H9 (cell line): ENCODE measurements around the gene BLTP1. TPM values are rescaled to one million over a fixed set of nuclear protein-coding genes. Genes with fewer than 3 reads are reported as not detected.

Experiments
- DNase-seq: peaks from one replicate; pipeline ENCODE4 v3.0.0-alpha.2; 2017
- H2AFZ ChIP-seq: one replicate; pipeline ENCODE4 v1.6.1; 2013; ENCODE audit warnings: mild to moderate bottlenecking, low read length, control low read depth, moderate library complexity
- H2AK5ac ChIP-seq: 2 replicates; pipeline ENCODE4 v1.6.1; 2013; ENCODE audit warnings: low read length, control low read depth, mixed read lengths; ENCODE audit not compliant: insufficient read length
- H2BK120ac ChIP-seq: one replicate; pipeline ENCODE4 v1.6.1; 2013; ENCODE audit warnings: low read depth, mild to moderate bottlenecking, low read length, control low read depth, inconsistent platforms; ENCODE audit not compliant: poor library complexity, severe bottlenecking
- H2BK12ac ChIP-seq: 2 replicates; pipeline ENCODE4 v1.6.1; 2013; ENCODE audit warnings: low read length, control low read depth, mixed read lengths, low read depth; ENCODE audit not compliant: insufficient read length
- H2BK15ac ChIP-seq: 2 replicates; pipeline ENCODE4 v1.6.1; 2013; ENCODE audit warnings: low read depth, low read length, control low read depth
- H2BK20ac ChIP-seq: one replicate; pipeline ENCODE4 v1.6.1; 2013; ENCODE audit warnings: low read depth, mild to moderate bottlenecking, low read length, control low read depth, inconsistent platforms; ENCODE audit not compliant: poor library complexity, severe bottlenecking
- H2BK5ac ChIP-seq: 2 replicates; pipeline ENCODE4 v1.6.1; 2013; ENCODE audit warnings: low read length, control low read depth, mixed read lengths; ENCODE audit not compliant: insufficient read length
- H3K14ac ChIP-seq: 2 replicates; pipeline ENCODE4 v1.6.1; 2013; ENCODE audit warnings: low read length, control low read depth; ENCODE audit not compliant: insufficient read depth
- H3K18ac ChIP-seq: 2 replicates; pipeline ENCODE4 v1.6.1; 2013; ENCODE audit warnings: low read depth, mild to moderate bottlenecking, mixed read lengths, low read length, control low read depth; ENCODE audit not compliant: insufficient read length
- H3K23ac ChIP-seq: 2 replicates; pipeline ENCODE4 v1.6.1; 2013; ENCODE audit warnings: low read length, control low read depth, mixed read lengths, low read depth; ENCODE audit not compliant: insufficient read length
- H3K23me2 ChIP-seq: 2 replicates; pipeline ENCODE4 v1.6.1; 2013; ENCODE audit warnings: low read depth, mild to moderate bottlenecking, mixed read lengths, low read length, control low read depth; ENCODE audit not compliant: insufficient read length, poor library complexity, severe bottlenecking
- H3K27ac ChIP-seq: 2 replicates; pipeline ENCODE4 v1.5.1; 2013; ENCODE audit warnings: low read length, control low read depth, mixed read lengths, low read depth; ENCODE audit not compliant: insufficient read length
- H3K27me3 ChIP-seq: 2 replicates; pipeline ENCODE4 v1.6.1; 2013; ENCODE audit warnings: low read length, control low read depth, inconsistent platforms; ENCODE audit not compliant: insufficient read depth
- H3K4ac ChIP-seq: 2 replicates; pipeline ENCODE4 v1.6.1; 2013; ENCODE audit warnings: low read depth, mild to moderate bottlenecking, control low read depth, inconsistent platforms, low read length, moderate library complexity
- H3K4me1 ChIP-seq: 2 replicates; pipeline ENCODE4 v1.6.1; 2013; ENCODE audit warnings: low read length, control low read depth, inconsistent platforms; ENCODE audit not compliant: insufficient read depth
- H3K4me2 ChIP-seq: 2 replicates; pipeline ENCODE4 v1.6.1; 2013; ENCODE audit warnings: low read length, control low read depth, mixed read lengths; ENCODE audit not compliant: insufficient read length, insufficient read depth
- H3K56ac ChIP-seq: 2 replicates; pipeline ENCODE4 v1.6.1; 2013; ENCODE audit warnings: low read depth, mild to moderate bottlenecking, mixed read lengths, low read length, control low read depth; ENCODE audit not compliant: insufficient read length
- H3K79me1 ChIP-seq: 2 replicates; pipeline ENCODE4 v1.6.1; 2013; ENCODE audit warnings: low read depth, mild to moderate bottlenecking, moderate library complexity, low read length, control low read depth, inconsistent platforms; ENCODE audit not compliant: insufficient read depth, poor library complexity, severe bottlenecking
- H3K79me2 ChIP-seq: 2 replicates; pipeline ENCODE4 v1.6.1; 2013; ENCODE audit warnings: low read length, control low read depth, inconsistent platforms; ENCODE audit not compliant: insufficient read depth
- H3K9ac ChIP-seq: 2 replicates; pipeline ENCODE4 v1.6.1; 2013; ENCODE audit warnings: low read length, control low read depth, mixed read lengths; ENCODE audit not compliant: insufficient read length; ENCODE audit errors: extremely low read depth
- H3K9me3 ChIP-seq: one replicate; pipeline ENCODE4 v1.6.1; 2013; ENCODE audit warnings: low read depth, low read length, inconsistent platforms; ENCODE audit not compliant: control insufficient read depth
- H3T11ph ChIP-seq: one replicate; pipeline ENCODE4 v1.6.1; 2013; ENCODE audit warnings: mild to moderate bottlenecking, low read length, control low read depth, inconsistent platforms
- H4K20me1 ChIP-seq: one replicate; pipeline ENCODE4 v1.6.1; 2013; ENCODE audit not compliant: control insufficient read depth, insufficient read length, insufficient read depth
- H4K5ac ChIP-seq: 2 replicates; pipeline ENCODE4 v1.6.1; 2013; ENCODE audit warnings: low read depth, mild to moderate bottlenecking, mixed read lengths, low read length, control low read depth; ENCODE audit not compliant: insufficient read length
- H4K8ac ChIP-seq: replicated peaks from 2 replicates; pipeline ENCODE4 v1.6.1; 2013; ENCODE audit warnings: low read length, control low read depth, mixed read lengths, low read depth; ENCODE audit not compliant: insufficient read length
- H4K91ac ChIP-seq: 2 replicates; pipeline ENCODE4 v1.6.1; 2013; ENCODE audit warnings: low read depth, mild to moderate bottlenecking, moderate library complexity, mixed read lengths, low read length, control low read depth; ENCODE audit not compliant: insufficient read length
- H3K27ac Mint-ChIP-seq, 3 experiments: 2 replicates in 2 of 3; 3 replicates in 1 of 3; pipeline ENCODE4 v1.8.0; 2020 to 2021; ENCODE audit warnings: mixed read lengths in 3 of 3, mild to moderate bottlenecking in 1 of 3, moderate library complexity in 1 of 3
- H3K27me3 Mint-ChIP-seq: 2 replicates; pipeline ENCODE4 v1.8.0; 2021; ENCODE audit warnings: low read depth, mild to moderate bottlenecking, moderate library complexity, mixed read lengths
- H3K36me3 Mint-ChIP-seq, 3 experiments: 2 replicates in 2 of 3; 3 replicates in 1 of 3; pipeline ENCODE4 v1.8.0; 2020 to 2021; ENCODE audit warnings: low read depth in 3 of 3, mixed read lengths in 3 of 3; ENCODE audit not compliant: insufficient read depth in 1 of 3
- H3K4me1 Mint-ChIP-seq, 2 experiments: 2 replicates each; pipeline ENCODE4 v1.8.0; 2020; ENCODE audit warnings: mixed read lengths in 2 of 2
- H3K4me3 Mint-ChIP-seq, 2 experiments: 2 replicates in 1 of 2; 3 replicates in 1 of 2; pipeline ENCODE4 v1.8.0; 2020 to 2021; ENCODE audit warnings: mild to moderate bottlenecking in 2 of 2, mixed read lengths in 2 of 2, moderate library complexity in 1 of 2
- H3K9me3 Mint-ChIP-seq, 2 experiments: 2 replicates in 1 of 2; 3 replicates in 1 of 2; pipeline ENCODE4 v1.8.0; 2020; ENCODE audit warnings: mild to moderate bottlenecking in 2 of 2, mixed read lengths in 2 of 2, moderate library complexity in 1 of 2
- CTCF ChIP-seq: fragments of 200-600 bp; sonication (generic); conservative IDR thresholded peaks from 3 replicates; pipeline ENCODE4 v1.8.0; 2021; ENCODE audit warnings: antibody characterized with exemption, mild to moderate bottlenecking
- WGBS: extraction: QIAGEN DNeasy Blood & Tissue Kit; methylation state at CpG from one replicate; pipeline ENCODE4 v1.1.7; 2013; ENCODE audit warnings: missing lambda C conversion rate, low lambda C conversion rate, mixed read lengths; ENCODE audit not compliant: insufficient read length; ENCODE audit errors: extremely low coverage; 5-methylcytosine and 5-hydroxymethylcytosine counted together
- total RNA-seq: library from RNA; stranded (reverse); gene quantifications from 2 replicates; pipeline ENCODE4 v1.2.1, GENCODE V29; 2021

Gene BLTP1
- total RNA-seq, 1 experiment from 2014 or later: 27.4 TPM

- Histone ChIP-seq H4K5ac (no peak overlapping the region), H3K4me1 (no peaks in the 10 kb centered on the region), H2BK120ac (no peak overlapping the region), H2AK5ac (no peak overlapping the region), H3K56ac (no peak overlapping the region), H3K79me1 (no peaks in the 10 kb centered on the region), H2BK5ac (no peak overlapping the region), H3K23ac (no peak overlapping the region), H2BK15ac (no peak overlapping the region), H3T11ph (no peak overlapping the region), H3K9ac (no peak overlapping the region), H3K9me3 (no peaks in the 10 kb centered on the region), H2BK20ac (no peak overlapping the region), H3K79me2 (no peaks in the 10 kb centered on the region), H2BK12ac (no peak overlapping the region), H3K27ac (no peak overlapping the region), H4K91ac (no peak overlapping the region), H3K4ac (no peak overlapping the region), H3K18ac (no peak overlapping the region), H3K23me2 (no peaks in the 10 kb centered on the region), H2AFZ (no peak overlapping the region), H3K14ac (no peak overlapping the region), H4K20me1 (no peaks in the 10 kb centered on the region), H3K27me3 (no peaks in the 10 kb centered on the region), H4K8ac (no peak overlapping the region), H3K4me2 (no peak overlapping the region)
- no peak for TF ChIP-seq CTCF
- Mint-ChIP-seq H3K27me3 (no peaks in the 10 kb centered on the region; the same call in 1 of the 2 replicates), H3K4me3 (no peak overlapping the region), H3K27ac (no peak overlapping the region), H3K4me1 (no peaks in the 10 kb centered on the region), H3K36me3 (no peaks in the 10 kb centered on the region), H3K9me3 (no peaks in the 10 kb centered on the region)
- no CpG with 5 or more reads among the region's 1 CpG for WGBS
- DNase-seq: no peak
Measured at GRCh38 chr4:122119739-122120138, 32.4 kb upstream of the BLTP1 start.
